Effector memory CD4-positive, alpha-beta T cell (primary cell): ENCODE measurements around the gene RNASEH2B.

Source experiments
- DNase-seq, 3 donors: peaks; one replicate each; pipeline ENCODE4 v3.0.0-alpha.2; 2020
- H3K27ac ChIP-seq: 2 replicates; pipeline ENCODE4 v1.7.0; 2013; ENCODE audit warnings: mild to moderate bottlenecking, low read length, moderate library complexity; ENCODE audit not compliant: insufficient read depth, poor library complexity, severe bottlenecking
- H3K27me3 ChIP-seq: replicated peaks from 2 replicates; pipeline ENCODE4 v1.7.0; 2013; ENCODE audit warnings: mild to moderate bottlenecking, low read length; ENCODE audit not compliant: insufficient read depth, control insufficient read depth, poor library complexity, severe bottlenecking
- H3K36me3 ChIP-seq: 2 replicates; pipeline ENCODE4 v1.7.0; 2013; ENCODE audit warnings: mild to moderate bottlenecking, low read length, moderate library complexity; ENCODE audit not compliant: control insufficient read depth, insufficient read depth
- H3K4me1 ChIP-seq: 2 replicates; pipeline ENCODE4 v1.7.0; 2013; ENCODE audit warnings: low read length, mild to moderate bottlenecking; ENCODE audit not compliant: control insufficient read depth, insufficient read depth, poor library complexity, severe bottlenecking
- H3K4me3 ChIP-seq: 2 replicates; pipeline ENCODE4 v1.7.0; 2013; ENCODE audit warnings: low read length, low read depth, mild to moderate bottlenecking; ENCODE audit not compliant: insufficient read depth, poor library complexity, severe bottlenecking
- H3K9me3 ChIP-seq: 2 replicates; pipeline ENCODE4 v1.7.0; 2013; ENCODE audit warnings: mild to moderate bottlenecking, low read length, moderate library complexity; ENCODE audit not compliant: control insufficient read depth

RNASEH2B gene

DNA sequence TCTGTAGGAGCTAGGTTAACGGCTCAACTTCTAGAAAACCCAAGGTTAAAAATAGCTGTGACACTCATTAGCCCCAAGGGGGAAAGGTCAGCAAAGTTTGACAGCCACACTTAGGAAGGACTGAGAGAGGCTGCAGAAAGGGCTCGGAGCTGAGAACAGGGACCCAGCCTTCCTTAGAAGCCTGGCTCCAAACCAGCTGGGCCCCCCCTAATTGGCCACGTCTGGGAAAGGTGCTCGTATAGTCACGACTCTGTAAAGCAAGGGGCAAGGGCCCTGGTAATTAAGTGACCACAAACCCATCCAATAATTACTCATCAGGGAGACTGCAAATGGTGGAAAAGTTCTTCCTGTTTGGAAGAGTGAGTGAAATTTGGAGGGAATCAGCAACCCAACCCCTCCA lies 90.5 kb downstream of the RNASEH2B start:
- H3K9me3 ChIP-seq, result no peaks in the 10 kb centered on the region
- no peaks in the 10 kb centered on the region for H3K36me3 ChIP-seq
- no peak overlapping the region for H3K4me3 ChIP-seq
- no peaks in the 10 kb centered on the region for H3K27me3 ChIP-seq
- no peak overlapping the region for H3K27ac ChIP-seq
- no peaks in the 10 kb centered on the region for H3K4me1 ChIP-seq
- DNase-seq, result no peak

DNA sequence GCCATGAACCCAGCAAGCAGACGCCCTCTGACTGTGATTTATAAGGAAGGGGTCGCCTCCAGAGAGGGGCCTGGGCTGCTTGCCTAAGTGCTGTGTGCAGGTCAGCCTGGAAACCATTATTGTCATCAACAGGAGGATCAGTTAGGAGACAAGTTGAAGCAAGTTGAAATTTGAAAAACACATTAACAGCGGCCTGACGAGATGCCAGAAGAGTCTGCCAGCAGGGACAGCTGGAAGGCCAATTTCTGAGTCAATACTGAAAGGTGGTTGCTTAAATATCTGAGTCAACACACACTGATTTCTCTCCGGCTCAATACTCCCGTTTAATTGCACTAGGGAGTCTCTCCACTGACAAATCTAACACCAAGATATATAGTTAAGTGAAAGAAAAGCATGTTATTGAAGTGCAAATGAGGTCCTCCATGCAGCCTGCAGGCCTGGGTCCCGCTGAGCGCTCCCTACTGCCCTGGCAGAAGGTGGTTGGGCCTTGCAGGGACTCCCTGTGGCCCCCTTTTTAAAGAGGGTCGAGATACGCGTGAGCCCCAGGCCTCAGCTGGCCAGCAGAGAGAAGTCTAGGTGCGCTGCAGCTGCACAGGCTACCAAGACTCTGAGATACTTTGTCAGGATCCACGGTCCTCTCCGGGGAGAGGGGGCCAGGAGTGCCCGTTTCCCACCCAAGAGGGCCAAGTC lies 91.1 kb downstream of the RNASEH2B start:
- Histone ChIP-seq H3K27ac (no peak overlapping the region), H3K27me3 (no peaks in the 10 kb centered on the region), H3K9me3 (no peaks in the 10 kb centered on the region), H3K4me1 (no peaks in the 10 kb centered on the region), H3K4me3 (no peak overlapping the region), H3K36me3 (no peaks in the 10 kb centered on the region)
- no peak for DNase-seq

DNA sequence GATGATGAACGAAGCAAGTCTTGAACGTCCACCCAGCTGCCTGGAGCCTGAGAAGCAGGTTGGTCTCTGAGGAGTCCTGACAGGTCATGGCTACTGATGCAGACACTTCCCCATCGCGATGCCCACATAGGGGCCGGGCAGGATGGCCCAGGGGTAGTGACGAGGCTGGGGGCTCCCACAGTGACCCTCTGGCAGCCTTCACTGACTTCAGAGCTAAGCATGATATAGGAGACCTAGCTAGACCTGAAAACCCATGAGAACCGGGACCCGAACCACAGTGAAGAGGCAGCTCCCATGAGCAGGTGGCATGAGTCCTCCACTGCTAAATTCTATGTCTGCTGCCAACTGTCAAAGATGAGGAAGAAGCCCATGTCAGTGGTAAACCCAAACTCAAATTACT lies 91.7 kb downstream of the RNASEH2B start:
- no peak overlapping the region for H3K27ac ChIP-seq
- no peak overlapping the region for H3K4me3 ChIP-seq
- no peaks in the 10 kb centered on the region for H3K36me3 ChIP-seq
- no peaks in the 10 kb centered on the region for H3K27me3 ChIP-seq
- H3K9me3 ChIP-seq, result no peaks in the 10 kb centered on the region
- no peak for DNase-seq
- no peaks in the 10 kb centered on the region for H3K4me1 ChIP-seq

DNA sequence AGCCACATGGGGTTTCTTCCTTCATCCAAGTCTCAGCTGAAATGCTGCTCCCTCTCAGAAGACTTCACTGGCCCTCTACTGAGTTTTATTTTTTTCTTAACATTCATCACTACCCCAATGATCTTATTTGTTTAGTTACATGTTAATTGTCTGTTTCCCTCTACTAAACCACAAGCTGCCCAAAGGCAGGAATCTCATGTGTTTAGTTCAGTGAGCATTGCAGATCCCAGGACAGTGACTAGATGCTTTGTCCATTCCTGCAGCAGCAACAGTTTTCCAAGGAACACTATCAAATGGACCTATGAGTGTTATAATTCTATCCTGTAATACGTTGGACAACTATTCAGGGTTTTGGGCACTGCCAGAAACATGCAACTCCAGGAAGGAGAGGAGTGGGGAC lies 93.1 kb downstream of the RNASEH2B start:
- H3K36me3 ChIP-seq, result no peaks in the 10 kb centered on the region
- no peaks in the 10 kb centered on the region for H3K4me1 ChIP-seq
- DNase-seq, result no peak
- H3K27me3 ChIP-seq, result no peaks in the 10 kb centered on the region
- H3K9me3 ChIP-seq, result no peaks in the 10 kb centered on the region
- no peak overlapping the region for H3K4me3 ChIP-seq
- H3K27ac ChIP-seq, result no peak overlapping the region

DNA sequence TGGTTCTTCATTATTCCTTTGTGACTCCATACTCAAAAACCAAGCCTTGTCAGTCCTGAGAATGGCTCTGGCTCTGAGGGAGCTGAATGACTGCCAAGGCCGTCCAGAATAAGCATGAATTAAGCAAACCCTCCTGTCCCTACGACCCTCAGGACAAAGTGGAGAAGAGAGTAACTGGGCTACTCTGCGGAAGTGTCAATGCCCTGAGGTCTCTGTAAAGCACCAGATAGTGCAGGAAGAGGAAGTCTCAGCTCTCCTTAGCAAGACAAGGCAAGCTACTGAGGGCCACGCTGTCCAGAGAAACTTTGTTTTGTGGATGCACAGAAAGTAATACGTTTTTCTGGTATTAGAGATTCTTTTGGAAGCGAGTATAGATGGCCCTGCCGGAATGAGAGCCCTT lies 94.1 kb downstream of the RNASEH2B start:
- Histone ChIP-seq H3K4me3 (no peak overlapping the region), H3K27me3 (no peaks in the 10 kb centered on the region), H3K27ac (no peak overlapping the region), H3K4me1 (no peaks in the 10 kb centered on the region), H3K9me3 (no peaks in the 10 kb centered on the region), H3K36me3 (no peaks in the 10 kb centered on the region)
- DNase-seq, result no peak

DNA sequence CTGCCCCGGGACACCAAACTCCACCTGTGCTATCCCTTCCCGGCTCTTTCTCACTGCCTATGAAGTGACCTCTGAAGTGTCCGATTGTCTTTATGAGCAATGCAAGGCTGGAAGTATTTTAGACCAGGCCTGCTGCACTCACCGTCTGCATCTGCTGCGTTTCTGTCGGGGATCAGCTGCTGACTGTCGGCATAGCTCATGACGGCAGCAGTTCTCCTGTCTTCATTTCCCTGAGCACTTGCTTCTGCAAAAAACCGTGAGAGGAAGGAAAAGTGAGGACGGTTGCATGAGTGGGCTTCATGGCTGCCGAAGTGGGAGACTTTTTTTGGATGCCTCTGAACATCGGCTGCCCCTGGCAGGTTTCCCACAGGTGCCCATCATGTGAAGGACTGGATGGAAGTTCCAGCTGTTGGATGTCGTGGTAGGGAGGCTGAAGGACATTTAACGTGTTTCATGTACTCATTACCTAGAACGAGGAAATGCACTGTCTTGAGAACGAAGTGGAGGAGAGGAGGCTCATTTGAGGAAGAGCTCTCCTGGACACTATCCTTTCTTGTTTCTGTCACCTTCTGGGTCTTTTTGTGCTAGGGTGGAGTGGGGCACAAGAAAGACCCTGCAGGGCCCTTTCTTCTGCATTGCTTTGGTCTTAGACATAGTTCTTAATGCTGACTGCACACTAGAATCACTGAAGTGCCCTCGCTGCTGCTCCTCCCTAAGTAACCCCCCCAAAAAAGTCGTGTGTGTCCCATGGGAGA lies 94.7 kb downstream of the RNASEH2B start:
- no peak overlapping the region for H3K27ac ChIP-seq
- H3K4me3 ChIP-seq, result no peak overlapping the region
- H3K27me3 ChIP-seq, result no peaks in the 10 kb centered on the region
- H3K9me3 ChIP-seq, result no peaks in the 10 kb centered on the region
- no peaks in the 10 kb centered on the region for H3K36me3 ChIP-seq
- no peaks in the 10 kb centered on the region for H3K4me1 ChIP-seq
- no peak for DNase-seq

DNA sequence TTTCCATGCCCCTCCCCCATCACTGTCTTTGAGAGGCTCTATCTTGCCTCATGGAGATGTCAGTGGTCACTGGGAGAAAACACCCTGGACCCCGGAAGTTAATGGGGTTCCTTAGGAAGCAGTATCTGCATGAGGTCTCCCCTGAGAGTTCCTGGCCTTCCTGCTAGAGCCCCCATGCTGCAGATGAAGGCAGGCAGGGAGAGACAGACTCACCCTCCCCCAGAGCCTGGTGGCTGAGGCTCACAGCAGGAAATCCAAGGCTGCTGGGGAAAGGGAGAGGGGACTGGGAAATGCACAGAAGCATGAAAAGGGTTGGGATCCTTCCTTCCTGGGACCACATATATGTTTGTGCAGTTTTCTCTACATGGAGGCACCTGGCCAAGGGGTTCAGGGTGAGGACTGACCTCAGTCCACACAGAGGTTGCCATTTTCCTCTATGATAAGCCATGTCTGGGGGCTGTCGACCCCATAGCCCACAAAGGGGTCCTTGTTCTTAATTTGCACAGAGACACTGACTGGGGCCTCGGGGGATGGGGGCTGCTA lies 95.4 kb downstream of the RNASEH2B start:
- no peaks in the 10 kb centered on the region for H3K4me1 ChIP-seq
- no peak overlapping the region for H3K27ac ChIP-seq

DNA sequence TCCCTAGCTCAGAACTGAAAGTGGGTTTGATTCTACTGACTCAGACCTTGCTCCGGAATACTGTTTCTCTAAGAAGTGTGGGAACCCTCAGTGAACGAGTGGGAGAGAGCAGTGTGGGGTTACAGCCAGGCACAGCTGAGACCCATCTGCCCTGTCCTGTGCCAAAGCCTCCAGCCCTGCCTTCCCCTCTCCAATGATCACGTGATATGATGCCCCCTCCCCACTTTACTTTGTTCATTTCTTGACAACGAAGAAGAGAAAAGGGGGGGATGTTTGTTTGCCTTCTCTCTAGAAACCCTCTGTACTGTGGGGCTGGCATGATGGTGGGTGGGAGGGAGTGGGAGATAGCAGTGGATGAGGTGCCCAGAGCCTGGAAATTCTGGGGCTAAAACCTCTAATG lies 96.0 kb downstream of the RNASEH2B start:
- H3K27me3 ChIP-seq, result no peaks in the 10 kb centered on the region
- H3K9me3 ChIP-seq, result no peaks in the 10 kb centered on the region
- H3K27ac ChIP-seq, result no peak overlapping the region
- no peak overlapping the region for H3K4me3 ChIP-seq
- H3K4me1 ChIP-seq, result no peaks in the 10 kb centered on the region
- H3K36me3 ChIP-seq, result no peaks in the 10 kb centered on the region
- DNase-seq, result no peak

More for the DNA sequence above, 95.4 kb downstream of the RNASEH2B start:
- H3K36me3 ChIP-seq, result no peaks in the 10 kb centered on the region
- H3K27me3 ChIP-seq, result no peaks in the 10 kb centered on the region
- H3K4me3 ChIP-seq, result no peak overlapping the region
- no peaks in the 10 kb centered on the region for H3K9me3 ChIP-seq
- DNase-seq, result no peak
